ENCODE measurements around the gene PHYKPL.
A peak's percentile ranks its signal among the peaks of the same experiment; 100 is the strongest.

Gene PHYKPL

DNA sequence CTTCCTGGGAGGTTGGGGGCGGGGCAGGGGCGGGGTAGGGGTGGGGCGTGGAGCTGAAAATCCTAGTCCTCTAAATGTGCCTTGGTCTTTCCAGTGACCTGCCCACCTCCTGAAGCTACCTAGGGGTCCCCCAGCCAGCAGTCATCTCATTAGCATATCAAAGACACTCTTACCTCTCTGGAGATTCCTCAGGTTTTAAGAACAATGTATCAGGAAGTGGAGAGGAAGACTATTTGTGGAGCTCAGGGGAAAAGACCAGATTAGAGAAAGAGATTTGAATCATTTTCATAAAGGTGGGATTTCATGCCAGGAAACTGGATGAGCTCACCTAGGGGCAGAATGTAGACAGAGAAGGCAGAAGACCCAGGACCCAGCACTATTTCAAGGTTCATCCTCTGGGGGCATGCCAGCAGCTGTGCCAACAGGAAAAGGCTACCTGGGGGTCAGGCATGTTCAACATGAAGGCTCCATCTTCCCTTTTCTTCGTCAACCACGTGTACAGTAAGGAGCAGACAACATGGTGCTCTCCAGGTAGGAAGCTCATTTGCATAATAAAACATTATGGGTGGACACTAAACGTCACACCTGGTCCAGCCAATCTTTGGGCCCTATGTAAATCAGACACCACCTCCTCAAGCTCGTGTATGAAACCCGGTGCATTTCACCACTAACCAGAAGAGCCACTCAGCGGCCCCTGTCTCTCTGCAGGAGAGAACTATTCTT, 52.3 kb downstream of the PHYKPL start:
- no peaks in the 10 kb centered on the region for H3K9me3 ChIP-seq (ENCODE audit: low read depth, low read length)
- H3K9ac ChIP-seq (ENCODE audit: insufficient read length), result no peak overlapping the region
- no peak for TF ChIP-seq POLR2AphosphoS5 (IDR thresholded peaks at IDR 0.05; ENCODE audit: borderline replicate concordance, low read depth, low read length)
- TF ChIP-seq EZH2 (IDR thresholded peaks at IDR 0.05), result no peak
- no peak for TF ChIP-seq FOXP2 (optimal IDR thresholded peaks at IDR 0.05; ENCODE audit: control extremely low read depth, extremely low read length, insufficient read depth)
- H3K36me3 ChIP-seq (ENCODE audit: insufficient read depth, low read length), result no peaks in the 10 kb centered on the region
- H3K27ac ChIP-seq, result no peak overlapping the region
- DNase-seq (ENCODE audit: low read depth, low spot score), result no peak
- H3K4me3 ChIP-seq, result no peak overlapping the region

DNA sequence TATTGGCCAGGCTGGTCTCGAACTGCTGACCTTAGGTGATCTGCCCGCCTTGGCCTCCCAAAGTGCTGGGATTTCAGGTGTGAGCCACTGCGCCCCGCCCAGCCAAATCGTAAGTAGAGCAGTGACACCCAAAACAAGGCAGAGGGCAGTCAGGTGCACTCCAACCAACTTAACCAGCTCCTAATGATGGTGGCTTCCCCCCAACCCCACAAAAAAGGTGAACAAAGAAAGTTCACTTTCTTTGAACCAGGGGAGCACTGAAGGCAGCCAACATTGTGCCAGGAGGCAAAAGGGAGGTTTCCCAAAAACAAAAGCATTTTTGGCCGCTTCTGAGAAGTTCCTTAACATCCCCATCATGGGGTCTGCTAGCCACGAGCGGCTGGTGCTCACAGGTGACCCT, 55.0 kb downstream of the PHYKPL start:
- H3K27ac ChIP-seq, result no peak overlapping the region
- DNase-seq (ENCODE audit: low read depth, low spot score), result no peak
- H3K9ac ChIP-seq (ENCODE audit: insufficient read length), result no peak overlapping the region

DNA sequence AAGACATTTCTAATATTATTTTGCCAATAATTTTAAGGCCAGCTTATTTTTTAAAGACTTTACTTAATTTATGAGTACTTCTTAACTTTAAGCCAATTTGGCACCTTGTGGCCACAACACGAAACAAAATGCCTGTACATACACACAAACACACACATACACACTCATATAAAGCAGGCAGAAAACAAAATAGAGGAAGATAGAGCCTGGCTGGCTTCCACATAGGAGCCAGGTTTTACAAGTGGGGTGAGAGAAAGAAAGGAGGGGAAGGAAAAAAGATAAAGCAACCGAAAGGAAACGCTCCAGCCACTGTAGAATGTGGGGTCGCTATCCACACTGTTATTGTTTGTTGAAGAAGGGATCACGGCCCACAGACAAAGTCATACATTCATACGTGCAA, 55.8 kb downstream of the PHYKPL start:
- H3K27ac ChIP-seq, result no peak overlapping the region

More for the DNA sequence above, 55.0 kb downstream of the PHYKPL start:
- Histone ChIP-seq H3K36me3 (ENCODE audit: insufficient read depth, low read length) (no peaks in the 10 kb centered on the region), H3K4me3 (no peak overlapping the region), H3K9me3 (ENCODE audit: low read depth, low read length) (no peaks in the 10 kb centered on the region)
- no peak for TF ChIP-seq EZH2 (IDR thresholded peaks at IDR 0.05)
- no peak for TF ChIP-seq FOXP2 (optimal IDR thresholded peaks at IDR 0.05; ENCODE audit: control extremely low read depth, extremely low read length, insufficient read depth)
- no peak for TF ChIP-seq POLR2AphosphoS5 (IDR thresholded peaks at IDR 0.05; ENCODE audit: borderline replicate concordance, low read depth, low read length)

DNA sequence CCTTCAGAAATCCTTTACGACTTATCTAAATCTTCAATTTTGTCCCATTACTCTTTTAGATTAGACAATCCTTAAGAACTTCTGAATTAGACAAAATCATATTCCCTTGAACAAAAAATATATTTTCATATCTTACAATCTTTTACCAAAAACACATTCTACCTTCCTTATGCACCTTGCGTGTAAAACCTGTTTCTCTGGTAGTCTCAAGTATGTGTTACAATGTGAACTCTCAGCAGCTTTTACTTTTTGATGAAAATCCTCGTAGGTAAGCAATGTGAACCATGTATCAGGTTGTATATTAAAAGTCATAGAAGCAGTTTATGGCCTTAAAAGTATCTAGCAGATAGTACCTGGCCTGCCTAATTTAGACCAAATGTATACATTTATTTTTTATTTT, 58.1 kb downstream of the PHYKPL start:
- Histone ChIP-seq H3K9me3 (ENCODE audit: low read depth, low read length) (no peaks in the 10 kb centered on the region), H3K27ac (no peak overlapping the region), H3K36me3 (ENCODE audit: insufficient read depth, low read length) (no peaks in the 10 kb centered on the region), H3K9ac (ENCODE audit: insufficient read length) (no peak overlapping the region), H3K4me3 (no peak overlapping the region)
- DNase-seq (ENCODE audit: low read depth, low spot score), result no peak
- TF ChIP-seq FOXP2 (optimal IDR thresholded peaks at IDR 0.05; ENCODE audit: control extremely low read depth, extremely low read length, insufficient read depth) (no peak), EZH2 (IDR thresholded peaks at IDR 0.05) (no peak), POLR2AphosphoS5 (IDR thresholded peaks at IDR 0.05; ENCODE audit: borderline replicate concordance, low read depth, low read length) (no peak)

More for the DNA sequence above, 55.8 kb downstream of the PHYKPL start:
- no peak overlapping the region for H3K4me3 ChIP-seq
- TF ChIP-seq FOXP2 (optimal IDR thresholded peaks at IDR 0.05; ENCODE audit: control extremely low read depth, extremely low read length, insufficient read depth), result no peak
- no peak for TF ChIP-seq EZH2 (IDR thresholded peaks at IDR 0.05)
- no peaks in the 10 kb centered on the region for H3K9me3 ChIP-seq (ENCODE audit: low read depth, low read length)
- DNase-seq (ENCODE audit: low read depth, low spot score), result no peak
- H3K36me3 ChIP-seq (ENCODE audit: insufficient read depth, low read length), result no peaks in the 10 kb centered on the region
- no peak overlapping the region for H3K9ac ChIP-seq (ENCODE audit: insufficient read length)

DNA sequence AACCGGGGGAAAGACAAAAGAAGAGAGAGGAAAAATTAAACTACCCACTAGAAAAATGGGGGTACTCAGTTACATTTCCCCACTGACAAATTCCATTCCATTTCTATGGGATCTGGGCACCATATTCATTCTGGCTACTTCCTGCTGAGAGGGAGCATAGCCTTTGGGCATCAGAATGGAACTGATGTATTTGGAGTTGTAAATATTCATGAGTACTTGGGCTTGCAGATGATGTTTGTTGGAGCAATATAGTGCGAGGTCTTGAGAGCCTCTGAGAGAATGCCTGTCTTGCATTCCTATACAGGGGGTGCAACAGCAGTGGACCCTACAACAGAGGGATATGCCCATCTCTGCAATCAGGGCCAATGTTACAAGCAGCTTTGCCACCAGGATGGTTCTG, 62.1 kb downstream of the PHYKPL start:
- Histone ChIP-seq H3K4me3 (no peak overlapping the region), H3K27ac (no peak overlapping the region), H3K9me3 (ENCODE audit: low read depth, low read length) (no peaks in the 10 kb centered on the region), H3K36me3 (ENCODE audit: insufficient read depth, low read length) (no peaks in the 10 kb centered on the region), H3K9ac (ENCODE audit: insufficient read length) (no peak overlapping the region)
- TF ChIP-seq EZH2 (IDR thresholded peaks at IDR 0.05) (no peak), POLR2AphosphoS5 (IDR thresholded peaks at IDR 0.05; ENCODE audit: borderline replicate concordance, low read depth, low read length) (no peak), FOXP2 (optimal IDR thresholded peaks at IDR 0.05; ENCODE audit: control extremely low read depth, extremely low read length, insufficient read depth) (no peak)
- no peak for DNase-seq (ENCODE audit: low read depth, low spot score)

DNA sequence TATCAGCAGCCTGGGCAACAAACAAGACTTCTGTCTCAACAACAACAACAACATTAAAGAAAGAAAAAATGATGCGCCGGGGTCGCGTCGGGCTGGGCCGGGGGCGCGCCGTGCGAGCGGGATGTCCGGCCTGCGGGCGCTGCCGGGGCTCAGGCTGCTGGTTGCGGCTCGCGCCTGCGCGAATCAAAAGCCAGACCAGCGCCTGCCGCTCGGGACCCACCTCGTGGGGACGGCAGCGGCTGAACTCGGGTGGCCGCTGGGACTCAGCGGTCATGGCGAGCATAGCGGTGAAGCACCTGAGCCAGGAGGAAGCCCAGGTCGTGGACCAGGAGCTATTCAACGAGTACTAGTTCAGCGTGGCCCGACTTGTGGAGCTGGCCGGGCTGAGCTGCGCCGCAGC, 67.0 kb downstream of the PHYKPL start:
- no peak for DNase-seq (ENCODE audit: low read depth, low spot score)
- Histone ChIP-seq H3K27ac (no peak overlapping the region), H3K36me3 (ENCODE audit: insufficient read depth, low read length) (no peaks in the 10 kb centered on the region), H3K9me3 (ENCODE audit: low read depth, low read length) (no peaks in the 10 kb centered on the region), H3K9ac (ENCODE audit: insufficient read length) (no peak overlapping the region), H3K4me3 (no peak overlapping the region)
- TF ChIP-seq POLR2AphosphoS5 (IDR thresholded peaks at IDR 0.05; ENCODE audit: borderline replicate concordance, low read depth, low read length), result no peak
- no peak for TF ChIP-seq FOXP2 (optimal IDR thresholded peaks at IDR 0.05; ENCODE audit: control extremely low read depth, extremely low read length, insufficient read depth)
- TF ChIP-seq EZH2 (IDR thresholded peaks at IDR 0.05), result no peak

DNA sequence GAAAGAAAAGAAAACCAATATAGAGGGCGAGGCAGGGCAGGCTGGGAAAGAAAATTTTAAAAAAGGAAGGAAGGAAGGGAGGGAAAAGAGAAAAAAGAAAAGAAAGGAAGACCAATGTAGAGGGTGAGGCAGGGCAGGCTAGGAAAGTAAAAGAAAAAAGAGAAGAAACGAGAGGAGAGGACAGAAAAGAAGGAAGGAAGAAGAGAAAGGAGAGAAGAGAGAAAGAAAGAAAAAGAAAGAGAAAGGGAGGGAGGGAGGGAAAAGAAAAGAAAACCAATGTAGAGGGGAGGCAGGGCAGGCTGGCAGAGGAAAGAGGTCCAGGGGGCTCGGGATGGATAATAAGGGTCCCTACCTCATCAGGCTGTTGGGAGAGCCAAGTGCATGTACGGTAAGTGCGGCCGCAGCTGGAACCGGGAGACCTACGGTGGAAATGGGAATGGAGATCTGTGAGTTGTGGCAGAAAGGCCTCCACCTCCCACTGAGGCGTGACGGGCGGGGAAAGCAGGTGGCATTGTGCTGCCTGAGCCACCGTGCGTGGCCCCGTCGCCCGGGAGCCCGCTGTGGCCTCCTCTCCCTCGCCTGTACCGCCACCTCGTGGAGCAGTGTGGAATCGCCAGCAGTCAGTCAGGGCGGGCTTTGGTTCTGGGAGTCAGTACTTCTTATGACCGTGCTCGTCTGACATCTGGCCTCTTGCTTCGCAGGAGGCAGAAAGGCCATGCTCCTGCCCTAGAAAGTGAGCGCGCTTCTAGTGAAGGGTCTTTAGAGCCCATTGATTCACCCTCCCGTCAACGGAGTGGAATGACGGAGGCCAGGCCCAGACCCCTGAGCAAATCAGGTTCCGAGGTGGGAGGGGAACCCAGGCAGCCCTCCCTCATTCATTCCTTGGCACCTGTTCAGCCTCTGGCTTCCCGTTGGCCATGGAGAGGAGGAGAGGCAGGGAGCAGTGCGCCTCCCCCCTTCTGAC, 68.5 kb downstream of the PHYKPL start:
- Histone ChIP-seq H3K36me3 (ENCODE audit: insufficient read depth, low read length) (no peaks in the 10 kb centered on the region), H3K27ac (no peak overlapping the region), H3K4me3 (peak overlapping the region; percentile 56), H3K9ac (ENCODE audit: insufficient read length) (no peak overlapping the region), H3K9me3 (ENCODE audit: low read depth, low read length) (no peaks in the 10 kb centered on the region)
- no peak for DNase-seq (ENCODE audit: low read depth, low spot score)
- TF ChIP-seq FOXP2 (optimal IDR thresholded peaks at IDR 0.05; ENCODE audit: control extremely low read depth, extremely low read length, insufficient read depth), result no peak
- no peak for TF ChIP-seq POLR2AphosphoS5 (IDR thresholded peaks at IDR 0.05; ENCODE audit: borderline replicate concordance, low read depth, low read length)
- no peak for TF ChIP-seq EZH2 (IDR thresholded peaks at IDR 0.05)

DNA sequence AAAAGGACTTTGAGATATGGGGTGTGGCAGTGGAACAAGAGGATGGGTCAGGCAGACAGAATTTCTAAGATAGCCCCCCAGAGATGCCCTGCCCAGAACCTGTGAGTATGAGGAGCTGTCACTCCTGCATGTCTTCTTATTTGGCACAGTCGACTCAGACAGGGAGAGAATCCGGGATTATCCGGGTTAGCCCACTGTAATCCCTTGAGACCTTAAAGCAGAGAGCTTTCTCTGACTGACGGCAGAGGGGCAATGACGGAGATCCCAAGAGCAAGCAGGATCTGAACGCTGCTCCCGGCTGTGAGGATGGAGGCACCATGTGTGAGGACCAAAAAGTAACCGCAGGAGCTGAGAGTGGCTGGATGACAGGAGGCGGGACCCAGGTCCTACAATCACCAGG, 70.1 kb downstream of the PHYKPL start:
- Histone ChIP-seq H3K9me3 (ENCODE audit: low read depth, low read length) (no peaks in the 10 kb centered on the region), H3K9ac (ENCODE audit: insufficient read length) (no peak overlapping the region), H3K27ac (no peak overlapping the region), H3K4me3 (no peak overlapping the region), H3K36me3 (ENCODE audit: insufficient read depth, low read length) (no peaks in the 10 kb centered on the region)
- TF ChIP-seq FOXP2 (optimal IDR thresholded peaks at IDR 0.05; ENCODE audit: control extremely low read depth, extremely low read length, insufficient read depth) (no peak), EZH2 (IDR thresholded peaks at IDR 0.05) (no peak), POLR2AphosphoS5 (IDR thresholded peaks at IDR 0.05; ENCODE audit: borderline replicate concordance, low read depth, low read length) (no peak)
- DNase-seq (ENCODE audit: low read depth, low spot score), result no peak

Measured in SK-N-MC (cell line).